ENCODE results near the gene SLC38A6.

Gene SLC38A6

DNA sequence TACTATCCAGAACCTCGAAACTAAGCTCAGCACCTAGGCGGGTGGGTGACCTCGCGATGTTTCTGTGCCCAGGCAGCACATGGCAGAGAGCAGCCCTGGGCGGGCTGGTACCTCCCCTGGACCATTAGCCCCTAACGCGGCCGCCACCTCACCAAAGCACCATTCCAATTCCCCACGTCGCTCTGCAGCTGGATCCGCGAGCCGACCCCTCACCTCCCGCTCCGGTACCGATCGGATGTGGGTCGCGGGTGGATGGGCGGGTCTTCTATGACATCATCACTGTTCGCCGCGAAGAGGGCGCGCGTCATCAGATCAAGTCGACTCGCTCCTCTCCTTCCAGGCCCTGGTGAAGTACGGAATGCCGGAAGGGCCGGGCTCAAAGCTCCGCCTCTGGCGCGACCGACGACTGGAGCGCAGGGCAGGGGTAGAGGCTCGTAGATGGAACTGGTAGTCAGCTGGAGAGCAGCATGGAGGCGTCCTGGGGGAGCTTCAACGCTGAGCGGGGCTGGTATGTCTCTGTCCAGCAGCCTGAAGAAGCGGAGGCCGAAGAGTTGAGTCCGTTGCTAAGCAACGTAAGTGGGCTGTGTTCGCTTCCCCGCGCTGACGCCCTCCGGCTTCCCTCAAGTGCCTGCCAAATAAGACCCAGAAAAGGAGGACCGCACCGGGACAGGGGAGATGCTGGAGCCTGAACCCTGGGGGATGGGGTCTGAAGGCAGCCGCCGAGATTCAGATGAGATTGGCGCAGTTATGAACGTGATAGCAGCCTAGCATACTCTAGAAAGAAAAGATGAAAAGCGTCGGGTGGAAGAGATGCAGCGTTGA is at the start of gene SLC38A6, which contains the start of gene TRMT5:
SLC38A6 (plus strand) TSS at position 435 of the 822 bp plus-strand sequence; CDS start at position 468, 33 bp downstream.
TRMT5 (minus strand) TSS at position 269 of the 822 bp plus-strand sequence; CDS start at position 163, 106 bp downstream.
- Histone ChIP-seq H3K27ac (peak within 1 kb of the TSS; percentile 58 to 96 (median 90)), H3K4me3 (peak within 1 kb of the TSS; percentile 55 to 90 (median 75))

DNA sequence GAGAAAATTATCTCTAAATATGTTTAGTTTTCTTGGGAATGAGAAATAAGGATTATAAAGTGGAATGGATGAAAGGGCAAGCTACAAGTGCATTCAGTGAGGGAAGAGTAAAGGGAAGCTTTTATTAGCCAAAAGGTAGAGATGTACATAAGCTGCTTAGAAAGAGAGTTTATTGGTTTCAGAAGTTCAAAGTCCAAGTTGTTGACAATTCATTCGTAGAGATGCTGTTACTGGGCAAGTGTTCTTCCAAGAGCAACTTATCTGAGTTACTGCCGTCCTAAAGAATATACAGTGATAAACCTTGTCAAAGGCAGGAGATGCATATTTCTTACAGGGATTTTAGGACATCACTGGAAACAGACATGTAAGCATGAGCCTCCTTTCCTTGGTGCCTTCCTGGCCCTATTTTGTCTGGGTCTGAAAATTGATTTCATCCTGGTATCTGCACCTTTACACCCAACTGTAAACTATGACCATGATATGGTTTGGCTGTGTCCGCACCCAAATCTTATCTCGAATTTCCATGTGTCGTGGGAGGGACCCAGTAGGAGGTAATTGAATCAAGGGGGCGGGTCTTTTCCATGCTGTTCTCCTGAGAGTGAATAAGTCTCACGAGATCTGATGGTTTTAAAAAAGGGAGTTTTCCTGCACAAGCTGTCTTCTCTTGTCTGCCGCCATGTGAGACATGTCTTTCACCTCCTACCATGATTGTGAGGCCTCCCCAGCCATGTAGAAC is 47.0 kb upstream of the SLC38A6 start:
- Histone ChIP-seq H3K4me3 (no peak overlapping the region), H3K27ac (no peak overlapping the region)

DNA sequence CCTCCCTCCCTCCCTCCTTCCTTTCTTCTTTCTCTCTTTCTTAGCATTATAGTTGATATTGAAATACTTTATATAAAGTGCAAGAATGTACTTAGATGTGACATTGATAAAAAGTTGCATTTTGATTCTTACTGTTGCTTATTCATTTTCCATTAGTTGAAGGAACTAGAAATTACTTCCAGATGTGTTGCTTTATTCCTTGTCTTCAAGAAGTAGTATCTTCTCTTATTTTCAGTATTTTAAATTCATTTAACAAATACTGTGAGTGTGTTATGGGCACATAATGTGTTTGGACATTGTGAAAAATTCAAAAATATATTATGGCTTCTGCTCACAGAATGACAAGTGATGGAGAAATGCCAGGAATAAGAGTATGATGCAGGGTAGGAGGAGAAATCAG is 45.7 kb upstream of the SLC38A6 start:
- Histone ChIP-seq H3K4me3 (no peak overlapping the region), H3K27ac (no peak overlapping the region)

DNA sequence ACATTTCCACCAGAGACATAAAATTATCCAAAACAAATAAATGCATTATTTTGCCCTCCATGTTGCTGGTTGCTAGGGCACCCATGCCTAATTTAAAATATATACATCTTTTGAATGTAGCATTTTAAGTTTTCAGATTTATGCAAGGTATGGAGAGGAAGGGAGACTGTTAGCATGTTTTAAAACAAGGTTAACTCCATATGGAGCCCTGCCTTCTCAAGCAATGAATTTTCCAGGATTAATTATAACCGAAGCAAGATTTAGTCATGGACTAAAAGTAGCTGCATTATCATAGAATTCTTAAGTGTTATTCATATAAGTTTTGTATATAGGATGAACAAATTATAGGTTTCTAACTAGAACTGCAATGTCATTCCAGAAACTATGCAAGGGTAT is 37.4 kb upstream of the SLC38A6 start:
- H3K4me3 ChIP-seq, result no peak overlapping the region
- no peak overlapping the region for H3K27ac ChIP-seq

DNA sequence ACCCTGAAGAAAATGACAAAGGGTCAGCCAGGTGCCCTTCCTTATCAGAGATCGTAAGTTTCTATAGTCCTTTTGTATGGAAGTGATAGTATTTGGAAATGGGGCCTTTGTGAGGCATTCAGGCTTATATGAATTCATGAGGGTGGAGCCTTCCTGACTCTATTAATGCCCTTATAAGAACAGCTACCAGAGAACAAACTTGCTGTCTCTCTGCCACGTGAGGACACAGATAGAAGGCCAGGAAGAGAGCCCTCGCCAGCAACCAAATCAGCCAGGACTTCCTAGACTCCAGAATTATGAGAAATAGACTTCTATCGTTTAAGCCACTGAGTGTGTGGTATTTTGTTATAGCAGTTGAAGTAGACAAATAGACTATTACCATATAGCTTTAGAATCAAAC is 36.8 kb upstream of the SLC38A6 start:
- no peak overlapping the region for H3K4me3 ChIP-seq
- no peak overlapping the region for H3K27ac ChIP-seq

DNA sequence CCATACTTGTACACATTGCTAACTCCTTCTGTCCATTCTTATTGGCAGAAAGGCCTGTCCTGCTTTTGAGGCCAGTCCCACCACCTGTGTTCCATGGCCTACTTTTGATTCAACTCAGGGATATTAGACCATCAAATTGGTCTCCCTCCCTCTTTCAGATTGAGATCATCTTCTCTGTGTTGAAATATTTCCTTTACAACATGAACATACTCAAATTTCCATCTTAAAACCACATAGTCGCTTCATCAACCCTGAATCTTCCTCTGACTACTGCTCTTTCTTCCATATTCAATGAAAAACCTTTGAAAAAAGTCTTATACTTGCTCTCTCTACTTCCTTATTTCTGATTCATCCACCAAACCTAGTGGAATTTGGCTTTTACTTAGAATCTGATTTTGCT is 35.1 kb upstream of the SLC38A6 start:
- Histone ChIP-seq H3K4me3 (no peak overlapping the region), H3K27ac (no peak overlapping the region)

DNA sequence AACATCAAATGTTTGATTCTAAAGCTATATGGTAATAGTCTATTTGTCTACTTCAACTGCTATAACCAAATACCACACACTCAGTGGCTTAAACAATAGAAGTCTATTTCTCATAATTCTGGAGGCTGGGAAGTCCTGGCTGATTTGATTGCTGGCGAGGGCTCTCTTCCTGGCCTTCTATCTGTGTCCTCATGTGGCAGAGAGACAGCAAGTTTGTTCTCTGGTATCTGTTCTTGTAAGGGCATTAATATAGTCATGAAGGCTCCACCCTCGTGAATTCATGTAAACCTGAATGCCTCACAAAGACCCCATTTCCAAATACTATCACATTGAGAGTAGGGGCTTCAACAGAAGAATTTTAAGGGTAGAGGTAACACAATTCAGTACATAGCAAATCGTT is 34.3 kb upstream of the SLC38A6 start:
- H3K4me3 ChIP-seq, result no peak overlapping the region

DNA sequence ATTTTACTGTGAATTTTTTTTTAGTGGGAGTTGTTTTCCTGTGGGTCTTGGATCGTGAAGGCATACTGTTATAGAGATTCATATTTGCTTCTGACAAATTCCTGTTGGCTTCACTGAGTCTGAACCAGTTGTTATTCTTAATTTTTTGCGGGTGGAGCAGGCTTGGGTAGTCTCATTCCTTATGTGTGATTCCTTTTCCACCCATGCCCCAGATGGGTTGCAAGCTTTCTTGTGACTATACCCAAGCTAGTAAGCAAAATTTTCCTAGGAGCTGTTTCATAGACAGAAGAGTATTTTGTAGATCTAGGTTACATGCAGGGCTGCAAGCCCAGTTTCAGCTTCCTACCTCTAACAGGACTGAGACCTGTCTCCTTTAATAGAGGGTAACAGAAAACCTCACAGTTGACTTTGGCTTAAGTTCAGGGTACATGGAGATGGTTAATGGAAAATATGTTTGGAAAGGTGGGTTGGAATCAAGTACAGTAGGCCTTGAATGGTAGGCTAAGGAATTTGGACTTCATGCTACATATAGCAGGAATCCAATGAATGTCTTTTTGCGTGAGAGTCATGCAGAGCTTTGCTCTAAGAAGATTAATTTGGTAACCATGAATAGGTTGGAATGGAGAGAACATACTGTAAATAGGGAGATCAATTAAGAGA is 29.1 kb upstream of the SLC38A6 start:
- no peak overlapping the region for H3K27ac ChIP-seq
- H3K4me3 ChIP-seq, result no peak overlapping the region

More for the DNA sequence above, 34.3 kb upstream of the SLC38A6 start:
- H3K27ac ChIP-seq, result no peak overlapping the region

DNA sequence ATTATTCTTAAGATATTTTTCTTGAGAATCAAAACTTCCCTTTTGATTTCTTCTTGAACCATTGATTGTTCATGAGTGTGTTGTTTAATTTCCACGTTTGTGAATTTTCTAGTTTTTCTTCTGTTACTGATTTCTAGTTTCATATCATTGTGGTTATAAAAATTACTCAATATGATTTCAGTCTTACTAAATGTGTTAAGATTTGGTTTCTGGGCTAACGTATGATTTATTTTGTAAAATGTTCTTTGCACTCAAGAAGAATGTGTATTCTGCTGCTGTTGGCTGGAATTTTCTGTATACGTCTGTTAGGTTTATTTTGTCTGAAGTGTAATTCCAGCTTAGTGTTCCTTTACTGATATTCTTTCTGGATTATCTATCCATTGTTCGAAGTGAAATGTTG is 24.8 kb upstream of the SLC38A6 start:
- H3K27ac ChIP-seq, result no peak overlapping the region
- no peak overlapping the region for H3K4me3 ChIP-seq

DNA sequence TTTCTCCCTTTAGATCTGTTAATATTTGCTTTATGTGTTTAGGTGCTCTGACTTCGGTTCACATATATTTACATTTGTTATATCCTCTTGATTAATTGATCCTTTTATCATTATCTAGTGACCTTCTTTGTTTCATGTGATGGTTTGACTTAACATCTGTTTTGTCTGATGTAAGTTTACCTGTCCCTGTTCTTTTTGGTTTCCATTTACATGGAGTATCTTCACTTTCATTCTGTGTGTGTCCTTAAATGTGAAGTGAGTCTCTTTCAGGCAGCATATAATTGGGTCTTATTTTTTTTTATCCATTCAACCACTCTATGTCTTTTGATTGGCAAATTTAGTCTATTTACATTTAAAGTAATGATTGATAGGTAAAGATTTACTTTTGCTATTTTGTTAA is 24.4 kb upstream of the SLC38A6 start:
- H3K4me3 ChIP-seq, result no peak overlapping the region
- no peak overlapping the region for H3K27ac ChIP-seq

DNA sequence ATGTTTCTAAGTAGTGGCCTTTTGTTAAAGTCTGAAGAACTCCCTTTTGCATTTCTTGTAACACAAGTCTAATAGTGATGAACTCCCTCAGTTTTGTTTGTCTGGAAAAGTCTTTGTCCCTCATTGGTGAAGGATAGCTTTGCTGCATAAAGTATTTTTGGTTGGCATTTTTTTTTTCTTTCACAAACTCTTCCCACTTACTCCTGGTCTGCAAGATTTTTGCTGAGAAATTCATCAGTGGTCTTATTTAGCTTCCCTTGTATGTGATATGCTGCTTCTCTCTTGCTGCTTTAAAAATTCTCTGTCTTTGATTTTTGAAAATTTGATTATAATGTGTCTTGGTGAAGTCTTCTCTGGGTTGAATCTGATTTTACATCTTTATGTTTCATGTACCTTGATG is 22.9 kb upstream of the SLC38A6 start:
- H3K27ac ChIP-seq, result no peak overlapping the region
- no peak overlapping the region for H3K4me3 ChIP-seq

DNA sequence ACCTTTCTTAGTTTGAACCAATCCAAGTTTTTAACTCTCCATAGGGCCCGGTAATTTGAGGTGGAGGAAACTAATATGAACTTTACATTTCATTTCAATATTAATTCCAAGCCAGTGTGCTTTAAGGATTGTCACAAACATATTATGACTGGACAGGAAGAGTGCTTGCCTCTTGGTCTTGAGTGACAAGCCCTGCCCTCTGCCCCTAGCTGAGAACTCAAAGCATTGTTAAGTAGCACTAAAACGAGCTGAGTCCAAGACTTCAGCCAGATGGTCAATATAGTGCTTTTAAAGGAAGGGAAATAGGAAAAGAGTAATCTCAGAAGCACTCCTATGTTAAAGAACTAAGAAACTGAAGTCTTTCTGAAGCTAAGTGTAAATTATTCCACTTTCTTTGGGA is 17.3 kb upstream of the SLC38A6 start:
- H3K27ac ChIP-seq, result no peak overlapping the region

DNA sequence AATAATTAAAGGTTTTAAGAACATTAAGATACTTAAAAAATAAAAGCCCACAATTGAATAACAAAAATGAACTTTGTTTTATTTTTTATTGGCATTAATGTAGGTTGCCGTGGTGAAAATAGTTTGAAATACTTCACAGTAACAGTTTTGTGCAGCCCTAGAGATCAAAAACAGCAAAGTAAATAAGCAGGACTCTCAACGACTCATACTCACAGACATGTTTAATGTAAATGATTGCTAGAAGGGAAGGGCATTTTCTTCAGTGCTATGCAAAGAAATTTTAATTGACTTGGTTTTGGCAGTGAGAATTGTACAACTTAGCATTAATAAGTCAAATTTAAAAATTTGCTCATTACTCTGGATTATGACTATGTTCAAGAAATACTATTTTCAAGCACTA is 16.1 kb upstream of the SLC38A6 start:
- no peak overlapping the region for H3K27ac ChIP-seq
- no peak overlapping the region for H3K4me3 ChIP-seq

More for the DNA sequence above, 17.3 kb upstream of the SLC38A6 start:
- H3K4me3 ChIP-seq, result no peak overlapping the region

DNA sequence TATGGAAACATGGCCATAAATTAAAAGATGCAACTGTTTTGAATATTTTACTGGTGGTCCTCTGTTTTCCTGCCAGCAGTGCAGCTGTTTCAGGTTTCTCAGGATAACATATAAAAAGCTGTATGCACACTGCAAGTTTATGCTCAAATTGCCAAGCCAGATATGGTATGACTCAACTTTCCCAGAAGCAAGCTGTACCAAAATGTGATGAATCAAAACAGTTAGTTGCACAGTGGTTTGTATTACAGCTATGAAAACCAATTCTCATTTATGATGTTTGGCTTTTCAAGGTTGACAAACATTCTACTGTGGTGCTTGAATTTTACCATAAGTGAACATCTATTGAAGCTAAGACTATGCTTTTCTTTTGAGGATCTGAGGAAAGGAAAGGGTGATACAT is 15.6 kb upstream of the SLC38A6 start:
- H3K4me3 ChIP-seq, result no peak overlapping the region
- H3K27ac ChIP-seq, result no peak overlapping the region

DNA sequence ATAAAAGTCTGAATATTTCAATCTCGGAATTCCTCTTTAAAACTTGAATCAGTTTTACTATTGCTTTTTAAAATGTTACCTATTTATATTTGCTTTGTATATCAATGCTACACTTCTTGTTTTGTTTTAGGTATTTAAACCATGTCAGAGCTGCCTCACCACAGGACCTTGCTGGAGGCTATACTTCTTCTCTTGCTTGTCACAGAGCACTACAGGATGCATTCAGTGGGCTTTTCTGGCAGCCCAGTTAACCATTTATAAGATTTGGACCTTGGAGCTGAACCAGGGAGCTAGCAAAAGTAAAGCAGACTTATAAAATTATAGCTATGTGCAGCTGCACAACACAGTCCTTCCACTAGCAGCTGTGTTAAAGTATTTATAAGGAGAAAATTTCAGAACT is 12.9 kb upstream of the SLC38A6 start:
- Histone ChIP-seq H3K4me3 (no peak overlapping the region), H3K27ac (no peak overlapping the region)

DNA sequence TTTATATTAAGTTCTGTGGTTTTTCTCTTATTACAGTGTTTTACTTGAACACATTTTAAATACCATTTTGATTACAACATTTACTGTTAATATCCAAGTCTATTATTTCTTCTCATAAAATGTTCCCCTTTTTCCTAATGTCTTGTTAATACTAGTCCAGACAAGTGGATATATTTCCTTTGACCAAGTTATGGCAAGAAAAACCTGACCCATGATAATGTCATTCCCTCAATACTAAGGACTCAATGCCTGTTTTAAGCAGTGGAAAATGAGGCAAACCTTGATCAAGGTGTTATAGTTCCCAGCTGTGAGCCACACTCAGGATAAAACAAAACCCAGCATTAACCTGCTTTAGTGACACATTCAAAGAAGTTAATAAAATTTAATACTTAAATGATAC is 12.4 kb upstream of the SLC38A6 start:
- Histone ChIP-seq H3K27ac (no peak overlapping the region), H3K4me3 (no peak overlapping the region)

DNA sequence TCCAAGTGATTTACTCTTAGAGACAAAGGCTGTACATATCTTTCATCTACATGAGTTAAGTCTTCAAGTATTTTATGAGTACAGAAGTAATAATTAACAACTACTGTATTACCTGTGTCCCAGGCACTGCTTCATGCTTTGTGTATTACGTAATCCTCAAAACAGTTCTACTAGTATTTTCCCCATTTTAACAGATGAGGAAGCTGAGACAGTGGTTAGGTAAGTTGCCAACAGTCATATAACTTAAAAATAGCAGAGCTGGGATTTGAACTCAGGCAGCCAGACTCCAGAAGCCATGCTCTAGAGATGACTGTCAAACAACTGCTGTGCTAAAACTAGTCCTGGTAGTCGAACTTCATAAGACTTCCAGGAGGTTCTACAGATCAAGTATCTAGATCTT is 10.9 kb upstream of the SLC38A6 start:
- Histone ChIP-seq H3K27ac (no peak overlapping the region), H3K4me3 (no peak overlapping the region)

DNA sequence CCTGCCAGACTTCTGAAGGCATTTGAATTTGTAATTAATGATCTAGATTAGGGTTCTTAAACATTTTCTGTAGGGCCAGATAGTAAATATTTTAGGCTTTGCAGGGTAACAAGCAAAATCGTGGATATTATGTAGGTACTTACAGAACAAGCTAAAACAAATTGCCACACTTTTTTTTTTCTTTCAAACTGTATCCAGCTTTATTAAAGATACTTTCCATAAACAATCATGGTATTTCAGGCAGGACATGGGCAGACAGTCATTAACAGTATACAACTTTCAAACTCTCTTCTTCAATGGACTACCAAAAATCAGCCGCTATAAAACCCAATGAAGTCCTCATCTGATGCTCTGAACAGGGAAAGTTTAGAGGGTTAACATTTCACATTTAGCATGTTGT is 9.8 kb upstream of the SLC38A6 start:
- no peak overlapping the region for H3K4me3 ChIP-seq
- H3K27ac ChIP-seq, result no peak overlapping the region

DNA sequence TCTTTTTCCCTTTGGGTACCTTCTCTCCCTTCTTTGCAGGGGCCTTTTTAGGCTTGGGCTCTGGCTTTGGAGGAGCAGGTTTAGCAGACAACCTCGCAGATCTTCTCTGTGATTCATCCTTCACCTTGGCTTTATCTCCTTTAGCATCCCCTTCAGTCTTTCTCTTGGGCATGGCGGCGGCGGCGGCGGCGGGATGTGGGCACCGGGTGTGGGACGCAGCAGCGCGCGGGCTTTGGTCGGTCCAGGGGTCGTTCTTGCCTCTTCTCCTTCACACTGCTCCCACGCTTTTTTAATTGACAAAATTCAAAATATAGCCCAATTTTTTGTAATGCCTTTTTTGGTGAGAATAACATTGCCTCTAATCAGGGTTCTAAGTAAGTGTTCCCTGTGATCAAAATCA is 8.8 kb upstream of the SLC38A6 start:
- Histone ChIP-seq H3K27ac (no peak overlapping the region), H3K4me3 (no peak overlapping the region)

DNA sequence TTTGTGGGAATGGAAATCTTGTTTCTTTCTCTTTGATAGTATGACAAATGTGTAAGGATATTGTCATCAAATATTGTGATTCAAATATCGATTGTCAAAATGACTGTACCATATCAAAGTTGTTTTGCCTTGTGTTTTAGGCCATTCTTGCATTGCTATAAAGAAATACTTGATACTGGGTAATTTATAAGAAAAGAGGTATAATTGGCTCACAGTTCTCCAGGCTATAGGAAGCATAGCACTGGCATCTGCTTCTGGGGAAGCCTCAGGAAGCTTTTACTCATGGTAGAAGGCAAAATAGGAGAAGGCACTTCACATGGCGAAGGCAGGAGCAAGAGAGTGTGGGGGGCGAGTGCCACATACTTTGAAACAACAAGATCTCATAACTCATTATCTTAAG is 8.0 kb upstream of the SLC38A6 start:
- H3K4me3 ChIP-seq, result no peak overlapping the region
- H3K27ac ChIP-seq, result no peak overlapping the region
